ENCODE data around the gene TSTD2.

TSTD2 gene

GRCh38 chr9:97564291-97565175 lies 68.6 kb downstream of the TSTD2 start:
- peak in 14 of 58 donors; percentile 19 to 81 (median 32) for DNase-seq

GRCh38 chr9:97563458-97564135 lies 69.6 kb downstream of the TSTD2 start:
- DNase-seq = peak in 3 of 58 donors; percentile 20 to 49 (median 34)

DNA sequence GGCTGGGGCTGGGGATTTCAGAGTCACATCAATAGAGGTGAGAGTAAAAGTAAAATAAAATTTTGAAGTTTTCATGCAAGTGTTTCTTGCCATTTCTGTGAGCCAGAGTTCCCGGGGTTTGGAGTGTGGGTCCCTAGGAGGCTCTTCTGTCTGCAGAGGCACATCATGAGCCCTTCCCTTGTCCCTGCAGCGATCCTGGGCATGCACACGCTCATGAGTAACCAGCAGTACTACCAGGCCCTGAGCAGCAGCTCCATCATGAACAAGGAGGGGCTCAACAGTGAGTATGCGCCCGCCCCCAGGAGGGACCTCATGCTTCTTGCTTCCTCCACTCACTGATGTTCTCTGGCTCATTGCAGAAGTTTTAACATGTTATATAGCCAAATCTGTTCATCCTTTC lies 70.6 kb downstream of the TSTD2 start:
- no peak for DNase-seq

- DNase-seq = no peak
These were observed 71.7 kb downstream of the TSTD2 start for GRCh38 chr9:97561501-97561900.

GRCh38 chr9:97560851-97561250 lies 72.3 kb downstream of the TSTD2 start:
- DNase-seq = no peak

GRCh38 chr9:97560154-97560553 lies 73.0 kb downstream of the TSTD2 start:
- DNase-seq = no peak

DNA sequence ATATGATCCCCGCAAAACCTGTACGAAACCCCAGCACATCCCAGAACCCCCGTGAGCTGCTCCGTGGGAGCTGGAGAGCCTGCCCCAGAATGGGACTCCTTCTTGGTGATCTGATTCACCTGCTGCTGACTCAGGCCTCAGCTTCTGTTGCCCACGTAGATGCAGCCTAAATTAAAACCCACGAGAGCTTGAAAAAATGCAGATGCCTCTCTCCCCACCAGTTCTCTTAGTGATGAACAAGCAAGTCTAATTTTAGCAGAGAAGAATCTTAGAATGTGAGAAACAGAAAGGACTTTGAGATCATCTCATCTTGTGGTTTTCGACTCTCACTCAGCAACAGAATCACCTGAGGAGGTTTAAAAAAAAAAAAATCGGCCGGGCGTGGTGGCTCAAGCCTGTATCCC lies 74.1 kb downstream of the TSTD2 start:
- peak in 13 of 58 donors; percentile 13 to 61 (median 33) for DNase-seq

DNA sequence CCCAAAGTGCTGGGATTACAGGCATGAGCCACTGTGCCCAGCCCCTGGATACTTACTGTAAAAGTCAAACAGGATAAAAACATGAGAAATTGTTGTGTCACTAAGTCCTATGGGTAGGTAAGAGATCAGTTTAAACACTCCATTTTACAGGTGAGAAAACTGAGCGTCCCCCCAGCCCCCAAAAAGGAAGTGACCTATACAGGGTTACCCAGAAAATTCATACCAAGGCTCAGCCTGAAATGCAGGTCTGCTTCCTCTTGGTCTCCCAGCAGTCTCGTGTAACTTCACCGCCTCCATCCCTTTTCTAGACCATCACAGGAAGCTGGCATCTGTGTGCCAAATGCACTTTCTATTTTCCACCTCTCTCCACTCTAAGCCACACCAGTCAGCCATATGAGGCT lies 74.5 kb downstream of the TSTD2 start:
- DNase-seq = peak in 5 of 58 donors; percentile 15 to 61 (median 28)

- DNase-seq = peak in 48 of 58 donors; percentile 16 to 89 (median 55)
These were observed 75.5 kb downstream of the TSTD2 start for GRCh38 chr9:97557606-97558095.

DNA sequence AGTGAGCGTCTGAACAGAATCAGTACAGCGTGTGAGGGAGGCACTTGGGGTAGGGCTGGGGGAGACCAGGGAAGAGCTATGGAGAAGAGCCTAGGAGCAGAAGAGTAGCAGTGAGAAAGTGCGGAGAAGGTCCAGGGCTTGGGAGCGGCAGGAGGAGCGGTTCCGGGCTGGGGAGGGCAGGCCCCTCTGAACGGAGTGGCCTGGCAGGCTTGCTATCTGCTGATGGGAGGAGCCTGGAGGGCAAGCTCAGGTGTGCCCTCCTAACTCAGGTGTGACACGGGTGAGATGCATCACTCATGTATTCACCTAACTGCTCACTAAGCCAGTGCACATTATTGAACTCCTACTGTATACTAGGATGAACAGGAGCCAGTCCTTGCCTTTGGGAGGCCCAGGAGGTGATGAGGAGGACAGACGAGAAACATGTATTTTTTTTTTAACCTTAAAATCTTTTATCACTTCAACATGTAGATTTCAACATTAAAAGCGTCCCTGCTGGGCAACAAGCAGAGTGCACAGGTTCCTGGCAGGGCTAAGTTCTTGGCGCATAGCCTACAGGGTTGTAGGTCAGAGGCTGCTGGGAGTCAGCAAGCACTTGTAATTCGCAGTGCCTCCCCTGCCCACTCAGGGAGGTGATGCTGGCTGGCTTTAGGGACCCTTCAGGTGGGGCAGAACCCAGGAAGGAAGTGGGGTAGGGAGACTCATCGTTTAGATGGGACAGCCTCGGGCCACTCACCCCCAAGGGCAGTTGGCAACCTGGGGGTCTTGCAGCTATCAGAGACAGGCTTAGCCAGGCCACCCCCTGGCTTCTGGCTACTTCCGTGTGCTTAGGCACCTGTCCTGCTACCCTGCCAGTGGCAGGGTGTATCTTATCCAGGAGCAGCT lies 76.2 kb downstream of the TSTD2 start:
- DNase-seq = peak in 3 of 58 donors; percentile 27 to 58 (median 48)

GRCh38 chr9:97556036-97556720 lies 77.0 kb downstream of the TSTD2 start:
- no peak for DNase-seq

- peak in 6 of 58 donors; percentile 5 to 38 (median 19) for DNase-seq
These were observed 78.0 kb downstream of the TSTD2 start for GRCh38 chr9:97555164-97555563.

- DNase-seq = no peak
These were observed 78.5 kb downstream of the TSTD2 start for GRCh38 chr9:97554566-97555075.

GRCh38 chr9:97553841-97554240 lies 79.3 kb downstream of the TSTD2 start:
- DNase-seq = no peak

DNA sequence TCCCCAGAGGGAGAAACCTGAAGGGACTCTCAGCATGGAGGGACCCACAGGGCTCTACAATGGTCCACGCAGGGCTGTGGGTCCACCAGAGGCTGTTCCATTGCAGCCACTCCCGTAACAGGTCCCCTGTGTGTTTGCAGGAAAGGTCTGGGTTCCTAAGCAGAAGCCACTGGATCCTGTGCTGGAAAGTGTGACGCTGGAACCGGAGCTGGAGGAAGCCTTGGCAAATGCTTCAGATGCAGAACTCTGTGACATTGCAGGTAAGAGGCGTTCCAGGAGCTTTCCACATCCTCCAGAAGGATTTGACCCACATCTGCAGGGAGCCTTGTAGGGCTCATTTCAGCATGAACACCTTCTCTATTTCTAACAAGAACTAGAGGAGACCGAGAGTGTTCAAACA lies 80.0 kb downstream of the TSTD2 start:
- DNase-seq = no peak

GRCh38 chr9:97551308-97551707 lies 81.9 kb downstream of the TSTD2 start:
- DNase-seq = no peak

DNA sequence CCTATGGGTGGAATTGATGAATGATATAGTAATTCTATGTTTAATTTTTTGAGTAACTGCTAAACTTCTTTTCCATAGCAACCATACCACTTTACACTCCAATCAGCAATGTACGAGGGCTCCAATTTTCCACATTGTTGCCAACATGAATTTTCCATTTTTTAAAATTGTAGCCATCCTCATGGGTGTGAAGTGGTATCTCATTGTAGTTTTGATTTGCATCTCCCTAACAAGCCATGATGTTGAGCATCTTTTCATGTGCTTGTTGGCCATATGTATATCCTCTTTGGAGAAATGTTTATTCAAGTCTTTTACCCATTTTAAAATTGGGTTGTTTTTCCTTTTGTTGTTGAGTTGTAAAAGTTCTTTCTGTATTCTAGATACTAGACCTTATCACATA lies 82.8 kb downstream of the TSTD2 start:
- DNase-seq = no peak

All from anterior cingulate cortex (tissue), 58 donors.